Dedifferentiated amniotic fluid mesenchymal stem cell (primary cell): ENCODE measurements around the gene ZNF555.
A peak's percentile ranks its signal among the peaks of the same experiment; 100 is the strongest.
"Not testable (repeated sequence)": the region's sequence is repeated elsewhere in the genome, so short reads cannot be mapped to it uniquely, and the experiment has no call there.

ENCODE experiments used
- DNase-seq: peaks from one replicate; pipeline ENCODE4 v3.0.0-alpha.2; 2016; ENCODE audit errors: extremely low spot score

Gene ZNF555

DNA sequence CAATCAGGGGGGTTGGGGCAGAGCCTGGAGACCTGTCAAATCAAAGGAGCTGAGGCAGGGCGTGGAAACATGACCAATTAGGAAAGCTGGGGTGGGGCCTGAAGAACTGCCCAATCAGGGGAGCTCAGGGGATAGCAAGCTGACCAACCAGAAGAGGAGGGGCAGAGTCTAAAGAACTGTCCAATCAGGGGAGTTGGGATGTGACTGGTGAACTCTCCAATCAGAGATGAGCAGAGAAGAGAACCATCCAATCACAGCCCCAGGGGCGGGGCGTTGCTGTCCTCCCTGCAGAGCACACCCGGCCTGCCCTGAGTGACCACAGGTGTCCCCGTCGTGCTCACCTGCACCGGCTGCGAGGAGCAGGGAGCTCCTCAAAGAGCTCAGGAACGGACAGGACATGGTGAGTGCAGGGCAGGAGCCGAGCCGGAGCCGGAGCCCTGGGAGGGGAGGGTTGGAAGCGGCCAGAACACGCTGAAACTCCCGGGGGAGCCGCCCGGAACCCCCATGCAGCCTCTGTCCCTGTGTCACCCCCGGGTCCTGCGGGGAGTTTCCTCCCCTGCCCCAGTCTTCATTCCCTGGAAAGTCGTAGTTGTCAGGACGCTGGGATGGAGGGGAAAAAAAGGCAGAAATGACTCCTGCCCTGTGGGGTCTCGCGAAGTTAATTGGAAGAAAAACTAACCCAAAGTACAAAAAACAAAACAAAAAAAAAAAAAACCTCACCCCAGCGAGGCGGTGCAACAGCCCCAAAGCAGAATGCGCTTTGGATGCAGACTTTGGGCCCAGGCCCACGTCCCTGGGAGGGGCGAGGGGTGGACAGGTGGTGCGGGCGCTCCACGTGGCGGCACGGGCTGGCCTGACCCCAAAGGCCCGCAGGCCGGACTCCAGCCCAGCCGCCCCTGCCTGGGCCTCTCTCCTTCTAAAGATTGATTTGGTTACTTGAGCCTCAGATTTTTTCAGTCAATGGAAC, 26.0 kb downstream of the ZNF555 start, which contains the start of gene ZNF556:
Gene ZNF556 (plus strand): TSS at position 311 of the 967 bp plus-strand sequence. CDS start 87 bp downstream, at position 398.
- no peak for DNase-seq

- DNase-seq, result no peak
Measured at GRCh38 chr19:2869618-2870017, 28.3 kb downstream of the ZNF555 start.

GRCh38 chr19:2872175-2872574, 30.9 kb downstream of the ZNF555 start:
- not testable (repeated sequence) for DNase-seq

- no peak for DNase-seq
Measured at GRCh38 chr19:2877398-2878331, 36.4 kb downstream of the ZNF555 start.

DNA sequence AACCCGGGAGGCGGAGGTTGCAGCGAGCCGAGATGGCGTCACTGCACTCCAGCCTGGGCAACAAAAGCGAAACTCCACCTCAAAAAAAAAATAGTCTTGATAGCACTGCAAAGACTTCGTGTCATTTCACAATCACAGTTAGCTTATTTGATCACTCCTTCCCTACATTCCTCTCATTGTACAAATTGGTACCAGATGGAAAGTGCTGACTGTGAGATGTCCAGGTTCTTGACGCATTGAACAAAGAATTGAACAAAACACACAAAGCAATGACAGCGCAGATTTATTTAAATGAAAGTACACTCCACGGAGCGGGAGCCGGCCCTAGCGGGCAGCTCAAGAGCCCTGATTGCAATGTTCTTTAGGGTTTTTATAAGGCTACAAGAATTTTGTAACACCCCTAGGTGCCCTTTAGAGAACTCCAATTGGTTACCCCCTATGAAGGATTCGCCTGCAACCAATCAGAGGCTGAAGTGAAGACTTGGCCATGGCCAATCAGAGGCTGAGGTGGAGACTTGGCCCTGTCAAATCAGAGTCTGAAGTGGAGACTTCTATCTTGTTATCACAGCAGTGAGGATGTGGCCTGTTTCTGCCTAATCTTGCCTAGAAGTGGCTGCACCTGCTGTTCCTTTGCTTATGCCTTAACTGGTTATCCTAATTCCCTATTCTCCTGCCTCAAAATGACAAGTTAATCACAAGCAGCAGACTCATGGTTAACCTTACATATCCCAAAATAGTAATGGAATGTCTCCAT, 42.6 kb downstream of the ZNF555 start:
- DNase-seq, result no peak

GRCh38 chr19:2885736-2886135, 44.5 kb downstream of the ZNF555 start:
- DNase-seq, result no peak

- DNase-seq, result peak; percentile 75
Measured at GRCh38 chr19:2887391-2887914, 46.2 kb downstream of the ZNF555 start.

DNA sequence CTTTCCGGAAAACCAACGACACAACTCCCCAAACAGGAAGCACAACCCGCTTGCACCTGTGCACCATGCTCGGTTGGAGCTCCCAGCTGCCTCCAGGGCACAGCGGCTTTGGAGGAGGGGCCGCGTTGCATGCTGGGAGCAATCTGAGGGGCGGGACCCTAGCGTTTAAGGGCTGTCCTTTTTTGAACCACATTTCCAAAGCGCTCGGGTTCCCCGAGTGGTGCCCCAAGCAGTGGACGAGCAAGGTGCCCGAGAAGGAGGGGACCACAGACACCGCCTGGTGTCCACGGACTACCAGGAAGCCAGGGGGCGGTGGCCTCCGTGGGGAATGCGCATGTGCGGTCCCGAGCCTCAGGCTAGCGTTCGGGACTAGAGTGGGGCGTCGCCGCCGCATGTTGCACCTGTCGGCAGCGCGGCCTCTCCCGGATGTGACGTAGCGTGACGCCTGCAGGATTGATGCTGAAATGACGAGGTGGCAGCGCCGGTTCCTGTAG, 47.5 kb downstream of the ZNF555 start:
- no peak for DNase-seq

- not testable (repeated sequence) for DNase-seq
Measured at GRCh38 chr19:2890531-2890930, 49.3 kb downstream of the ZNF555 start.

DNA sequence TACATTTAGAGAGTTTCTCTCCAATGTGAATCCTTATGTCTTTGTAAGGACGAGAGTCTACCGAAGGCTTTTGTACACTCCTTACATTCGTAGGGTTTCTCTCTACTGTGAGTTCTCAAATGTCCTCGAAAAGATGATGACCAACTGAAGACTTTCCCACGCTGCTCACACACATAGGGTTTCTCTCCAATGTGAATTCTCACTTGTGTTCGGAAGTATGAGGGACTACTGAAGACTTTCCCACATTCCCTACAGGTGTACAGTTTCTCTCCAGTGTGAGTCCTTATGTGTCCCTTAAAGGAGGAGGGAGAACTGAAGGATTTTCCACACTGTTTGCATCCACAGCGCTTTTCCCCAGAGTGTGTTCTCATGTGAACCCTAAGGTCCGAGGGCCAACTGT, 55.4 kb downstream of the ZNF555 start:
- DNase-seq, result no peak

GRCh38 chr19:2900296-2901252, 59.3 kb downstream of the ZNF555 start, which contains the start of gene ZNF57:
Gene ZNF57, plus strand, starts transcription at chr19:2900928. Its CDS starts 118 bp downstream, at chr19:2901046.
- DNase-seq, result peak; percentile 99

DNA sequence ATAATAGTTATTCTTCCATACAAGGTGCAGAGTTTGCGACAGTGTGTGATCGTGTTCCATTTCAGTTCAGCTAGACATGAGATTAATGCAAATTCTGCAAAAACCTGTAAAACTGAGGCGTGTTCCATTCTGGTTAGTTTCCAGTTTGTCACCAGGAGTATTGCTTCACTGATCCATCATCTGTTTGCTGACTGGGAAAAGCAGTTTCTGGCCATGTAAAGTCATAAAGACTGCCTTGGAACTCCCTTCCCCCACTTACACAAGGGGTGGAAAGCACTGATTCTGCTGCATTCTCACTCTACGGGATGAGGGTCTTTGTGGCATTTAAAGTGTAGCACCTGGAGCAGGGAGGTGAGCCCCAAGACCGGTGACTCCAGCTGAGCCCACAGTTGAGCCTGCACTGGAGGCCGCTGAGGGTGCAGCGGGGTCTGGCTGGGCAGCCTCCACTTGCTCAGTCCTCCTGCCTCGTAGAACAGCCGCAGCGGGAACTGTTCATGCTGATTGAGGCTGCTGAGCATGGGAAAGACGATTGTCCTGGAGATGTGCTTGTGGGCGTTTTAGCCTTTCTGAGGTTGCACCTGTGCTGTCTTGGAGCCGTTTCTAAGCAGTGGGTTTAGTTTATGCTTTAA, 61.4 kb downstream of the ZNF555 start:
- no peak for DNase-seq

GRCh38 chr19:2903326-2903725, 62.1 kb downstream of the ZNF555 start:
- DNase-seq, result not testable (repeated sequence)

GRCh38 chr19:2905918-2906519, 64.7 kb downstream of the ZNF555 start:
- DNase-seq, result no peak

DNA sequence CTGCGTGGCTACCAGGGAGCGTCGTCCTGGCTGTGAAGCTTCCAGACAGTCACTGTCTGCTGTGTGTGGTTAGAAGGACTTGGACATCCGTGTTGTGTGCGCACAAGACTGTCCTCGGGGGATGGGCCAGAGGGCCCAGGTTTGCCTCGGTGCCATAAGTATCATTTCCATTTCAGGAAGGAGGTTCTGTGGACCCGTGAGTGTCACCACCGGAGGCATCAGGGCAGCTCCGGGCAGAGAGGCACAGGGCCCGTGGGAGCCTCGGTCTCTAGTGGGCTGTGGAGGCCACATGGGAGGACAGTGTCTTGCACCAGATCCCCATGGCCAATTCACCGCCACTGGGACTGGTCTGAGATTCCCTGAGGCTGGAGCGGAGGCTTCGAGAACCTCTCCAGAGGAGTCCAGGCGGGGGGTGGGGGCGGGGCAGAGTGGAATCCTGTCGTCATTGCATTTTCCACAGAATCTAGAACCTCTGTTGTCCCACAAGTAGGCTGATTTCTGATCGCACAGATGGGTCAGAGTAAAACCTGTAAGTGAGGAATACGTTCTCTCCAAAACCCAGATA, 65.4 kb downstream of the ZNF555 start:
- no peak for DNase-seq
